ENCODE data around the gene NCAM1.

Gene NCAM1

GRCh38 chr11:113087706-113088105 lies 126.5 kb downstream of the NCAM1 start:
- DNase-seq (ENCODE audit: low read depth in 2 of 2), result no peak

GRCh38 chr11:113090716-113091480 lies 129.7 kb downstream of the NCAM1 start:
- DNase-seq (ENCODE audit: low read depth in 2 of 2), result no peak

- DNase-seq (ENCODE audit: low read depth in 2 of 2), result no peak
Observed at GRCh38 chr11:113091481-113091780, 130.2 kb downstream of the NCAM1 start.

- DNase-seq (ENCODE audit: low read depth in 2 of 2), result no peak
Observed at GRCh38 chr11:113096648-113097047, 135.4 kb downstream of the NCAM1 start.

GRCh38 chr11:113103932-113104690 lies 142.9 kb downstream of the NCAM1 start:
- DNase-seq (ENCODE audit: low read depth in 2 of 2), result no peak

- no peak for DNase-seq (ENCODE audit: low read depth in 2 of 2)
Observed at GRCh38 chr11:113104691-113105251, 143.6 kb downstream of the NCAM1 start.

- DNase-seq (ENCODE audit: low read depth in 2 of 2), result no peak
Observed at GRCh38 chr11:113105592-113105991, 144.4 kb downstream of the NCAM1 start.

GRCh38 chr11:113106507-113106906 lies 145.3 kb downstream of the NCAM1 start:
- no peak for DNase-seq (ENCODE audit: low read depth in 2 of 2)

GRCh38 chr11:113110046-113110445 lies 148.8 kb downstream of the NCAM1 start:
- no peak for DNase-seq (ENCODE audit: low read depth in 2 of 2)

GRCh38 chr11:113111156-113111555 lies 149.9 kb downstream of the NCAM1 start:
- no peak for DNase-seq (ENCODE audit: low read depth in 2 of 2)

- DNase-seq (ENCODE audit: low read depth in 2 of 2), result no peak
Observed at GRCh38 chr11:113112307-113112706, 151.1 kb downstream of the NCAM1 start.

GRCh38 chr11:113113801-113114704 lies 152.8 kb downstream of the NCAM1 start:
- DNase-seq (ENCODE audit: low read depth in 2 of 2), result no peak

GRCh38 chr11:113114705-113115027 lies 153.4 kb downstream of the NCAM1 start:
- DNase-seq (ENCODE audit: low read depth in 2 of 2), result no peak

GRCh38 chr11:113118104-113118503 lies 156.9 kb downstream of the NCAM1 start:
- DNase-seq (ENCODE audit: low read depth in 2 of 2), result no peak

- no peak for DNase-seq (ENCODE audit: low read depth in 2 of 2)
Observed at GRCh38 chr11:113119074-113119473, 157.9 kb downstream of the NCAM1 start.

GRCh38 chr11:113119966-113120736 lies 158.9 kb downstream of the NCAM1 start:
- DNase-seq (ENCODE audit: low read depth in 2 of 2), result no peak

GRCh38 chr11:113121746-113122145 lies 160.5 kb downstream of the NCAM1 start:
- no peak for DNase-seq (ENCODE audit: low read depth in 2 of 2)

- no peak for DNase-seq (ENCODE audit: low read depth in 2 of 2)
Observed at GRCh38 chr11:113124006-113124405, 162.8 kb downstream of the NCAM1 start.

GRCh38 chr11:113124578-113124977 lies 163.4 kb downstream of the NCAM1 start:
- DNase-seq (ENCODE audit: low read depth in 2 of 2), result no peak

GRCh38 chr11:113129261-113129992 lies 168.2 kb downstream of the NCAM1 start:
- no peak for DNase-seq (ENCODE audit: low read depth in 2 of 2)
